H1 (cell line): Measurements from ENCODE around the gene RRP1B. TPM values are rescaled to one million over a fixed set of nuclear protein-coding genes. Genes with fewer than 3 reads are reported as not detected.

Experiments
- CTCF ChIA-PET: fragments of 300-600 bp; sonication (Branson Sonifier 250); formaldehyde crosslinking; loops from one replicate; lab custom pipeline; 2021; ENCODE audit not compliant: partially characterized antibody; lab: Charles Lee
- POLR2A ChIA-PET: fragments of 300-600 bp; sonication (Branson Sonifier 250); formaldehyde crosslinking; loops from one replicate; lab custom pipeline; 2021; ENCODE audit warnings: inconsistent platforms; ENCODE audit not compliant: partially characterized antibody; lab: Charles Lee
- DNase-seq, 2 experiments: peaks; one replicate each; pipeline versions ENCODE4 v3.0.0 to v3.0.0-alpha.2; 2010 to 2022; ENCODE audit warnings: low spot score in 2 of 2, low read depth in 1 of 2, mixed read lengths in 1 of 2
- FAIRE-seq: peaks from 2 replicates; lab custom pipeline; 2011; peaks lifted over from hg19 to GRCh38; lab: Jason Lieb, UNC
- H2AFZ ChIP-seq: 2 replicates; pipeline ENCODE4 v1.8.1; 2012; ENCODE audit warnings: low read length, inconsistent platforms
- H2AK5ac ChIP-seq: 2 replicates; pipeline ENCODE4 v1.6.1; 2013; ENCODE audit warnings: low read depth, low read length
- H2BK120ac ChIP-seq: replicated peaks from 2 replicates; pipeline ENCODE3; 2013; ENCODE audit warnings: low read depth, low read length, inconsistent platforms
- H2BK12ac ChIP-seq: 2 replicates; pipeline ENCODE4 v1.6.1; 2013; ENCODE audit warnings: low read depth, low read length
- H2BK15ac ChIP-seq: 2 replicates; pipeline ENCODE4 v1.6.1; 2013; ENCODE audit warnings: low read length
- H2BK20ac ChIP-seq: 2 replicates; pipeline ENCODE4 v1.6.1; 2013; ENCODE audit warnings: low read length
- H2BK5ac ChIP-seq: 2 replicates; pipeline ENCODE4 v1.6.1; 2013; ENCODE audit warnings: low read depth, low read length
- H3K14ac ChIP-seq: 2 replicates; pipeline ENCODE4 v1.6.1; 2013; ENCODE audit warnings: inconsistent platforms; ENCODE audit not compliant: insufficient read length
- H3K18ac ChIP-seq: 2 replicates; pipeline ENCODE4 v1.6.1; 2013; ENCODE audit warnings: low read length; ENCODE audit errors: extremely low read depth
- H3K23ac ChIP-seq: 2 replicates; pipeline ENCODE4 v1.6.1; 2013; ENCODE audit warnings: inconsistent platforms; ENCODE audit not compliant: insufficient read length
- H3K23me2 ChIP-seq: 2 replicates; pipeline ENCODE4 v1.6.1; 2013; ENCODE audit warnings: low read depth, low read length
- H3K27ac ChIP-seq: 2 replicates; pipeline ENCODE4 v1.6.1; 2011; ENCODE audit warnings: low read depth, low read length, inconsistent platforms
- H3K27me3 ChIP-seq, 4 experiments: replicated peaks in 1 of 4; 1 replicate in 1 of 4; 2 replicates in 3 of 4; pipeline versions ENCODE4 v1.6.1 to v1.8.1; 2011 to 2013; ENCODE audit warnings: low read length in 3 of 4, mild to moderate bottlenecking in 3 of 4, inconsistent platforms in 2 of 4, mixed read lengths in 2 of 4, moderate library complexity in 1 of 4; ENCODE audit not compliant: control insufficient read depth in 3 of 4, insufficient read depth in 3 of 4; ENCODE audit errors: extremely low read depth in 1 of 4
- H3K36me3 ChIP-seq, 4 experiments: 2 replicates each; pipeline versions ENCODE4 v1.6.1 to v1.8.1; 2011 to 2013; ENCODE audit warnings: mild to moderate bottlenecking in 4 of 4, low read length in 3 of 4, moderate library complexity in 2 of 4, control low read depth in 1 of 4, inconsistent platforms in 1 of 4; ENCODE audit not compliant: insufficient read depth in 4 of 4, control insufficient read depth in 2 of 4
- H3K4ac ChIP-seq: replicated peaks from 2 replicates; pipeline ENCODE3; 2013; ENCODE audit warnings: low read length, low read depth, mixed read lengths, inconsistent platforms; ENCODE audit not compliant: insufficient read length
- H3K4me1 ChIP-seq, 4 experiments: replicated peaks in 1 of 4; 1 replicate in 1 of 4; 2 replicates in 3 of 4; pipeline versions ENCODE4 v1.6.1 to v1.8.1; 2011 to 2013; ENCODE audit warnings: low read length in 3 of 4, inconsistent platforms in 2 of 4, mixed read lengths in 1 of 4; ENCODE audit not compliant: insufficient read depth in 4 of 4, control insufficient read depth in 3 of 4
- H3K4me2 ChIP-seq, 2 experiments: 2 replicates each; pipeline versions ENCODE4 v1.6.1 to v1.8.1; 2011 to 2013; ENCODE audit warnings: low read depth in 2 of 2, low read length in 2 of 2, control low read depth in 1 of 2, inconsistent platforms in 1 of 2, mild to moderate bottlenecking in 1 of 2; ENCODE audit not compliant: insufficient read depth in 1 of 2
- H3K4me3 ChIP-seq, 4 experiments: fragments of 200-600, 300-600 bp in 1 of 4; sonication (generic), shearing (Covaris generic), sonication (Bioruptor Twin) in 1 of 4; 2 replicates each; pipeline versions ENCODE4 v1.5.1 to v1.8.1; 2011 to 2016; ENCODE audit warnings: low read length in 4 of 4, low read depth in 3 of 4, control low read depth in 2 of 4, inconsistent platforms in 2 of 4, mild to moderate bottlenecking in 2 of 4, mixed read lengths in 1 of 4, moderate library complexity in 1 of 4; ENCODE audit not compliant: insufficient read depth in 2 of 4; ENCODE audit errors: extremely low read depth in 1 of 4
- H3K56ac ChIP-seq: replicated peaks from 2 replicates; pipeline ENCODE3; 2013; ENCODE audit warnings: low read depth, mild to moderate bottlenecking, mixed read lengths, low read length, inconsistent platforms; ENCODE audit not compliant: insufficient read length
- H3K79me1 ChIP-seq: 2 replicates; pipeline ENCODE4 v1.6.1; 2013; ENCODE audit warnings: low read depth, low read length, control low read depth
- H3K79me2 ChIP-seq, 2 experiments: 2 replicates each; pipeline versions ENCODE4 v1.6.1 to v1.8.1; 2012 to 2013; ENCODE audit warnings: low read length in 2 of 2, mild to moderate bottlenecking in 2 of 2, inconsistent platforms in 1 of 2; ENCODE audit not compliant: insufficient read depth in 2 of 2, control insufficient read depth in 1 of 2
- H3K9ac ChIP-seq, 4 experiments: replicated peaks in 1 of 4; 1 replicate in 1 of 4; 2 replicates in 3 of 4; pipeline versions ENCODE4 v1.6.1 to v1.8.1; 2011 to 2013; ENCODE audit warnings: low read depth in 3 of 4, low read length in 3 of 4, control low read depth in 2 of 4, mild to moderate bottlenecking in 2 of 4, moderate library complexity in 2 of 4, inconsistent platforms in 1 of 4; ENCODE audit errors: extremely low read depth in 1 of 4
- H3K9me3 ChIP-seq, 2 experiments: 2 replicates each; pipeline versions ENCODE4 v1.6.1 to v1.8.1; 2012 to 2013; ENCODE audit warnings: mild to moderate bottlenecking in 2 of 2, moderate library complexity in 2 of 2, control low read depth in 1 of 2, inconsistent platforms in 1 of 2, low read depth in 1 of 2, low read length in 1 of 2, mixed read lengths in 1 of 2; ENCODE audit not compliant: insufficient read depth in 2 of 2
- H4K20me1 ChIP-seq, 2 experiments: replicated peaks in 1 of 2; 2 replicates each; pipeline versions ENCODE3 to v1.8.1; 2011 to 2013; ENCODE audit warnings: inconsistent platforms in 2 of 2, low read length in 2 of 2, mild to moderate bottlenecking in 1 of 2; ENCODE audit not compliant: insufficient read depth in 2 of 2, control insufficient read depth in 1 of 2
- H4K5ac ChIP-seq: 2 replicates; pipeline ENCODE4 v1.6.1; 2013; ENCODE audit warnings: low read length, low read depth, mixed read lengths, inconsistent platforms; ENCODE audit not compliant: insufficient read length
- H4K8ac ChIP-seq: 2 replicates; pipeline ENCODE4 v1.8.0; 2013; ENCODE audit warnings: mild to moderate bottlenecking, moderate library complexity, low read length, inconsistent platforms; ENCODE audit not compliant: insufficient read depth; ENCODE audit errors: extremely low read depth
- H4K91ac ChIP-seq: replicated peaks from 2 replicates; pipeline ENCODE3; 2013; ENCODE audit warnings: low read length, mixed read lengths, inconsistent platforms; ENCODE audit not compliant: insufficient read length
- ASH2L ChIP-seq: fragments of 200-600, 300-600 bp; sonication (generic); IDR thresholded peaks from one replicate; pipeline ENCODE4 v1.7.1; 2017; ENCODE audit warnings: low read length
- FOSL1 ChIP-seq: IDR thresholded peaks from 2 replicates; pipeline ENCODE4 v1.6.1; 2011; ENCODE audit warnings: mild to moderate bottlenecking, low read depth, low read length, moderate library complexity; ENCODE audit not compliant: insufficient read depth
- GTF2F1 ChIP-seq: IDR thresholded peaks from 2 replicates; pipeline ENCODE4 v1.6.1; 2012; ENCODE audit warnings: low read depth, low read length, improper control_type of control experiment, borderline replicate concordance
- JUND ChIP-seq: IDR thresholded peaks from 2 replicates; pipeline ENCODE4 v1.6.1; 2011; ENCODE audit warnings: mild to moderate bottlenecking, improper control_type of control experiment, low read length
- KDM1A ChIP-seq: fragments of 200-600, 300-600 bp; sonication (generic); IDR thresholded peaks from 2 replicates; pipeline ENCODE4 v1.7.1; 2016; ENCODE audit warnings: mild to moderate bottlenecking, low read length, borderline replicate concordance
- KDM4A ChIP-seq: IDR thresholded peaks from one replicate; pipeline ENCODE4 v1.7.1; 2012; ENCODE audit warnings: low read depth, mild to moderate bottlenecking, moderate library complexity, low read length, inconsistent platforms; ENCODE audit not compliant: severe bottlenecking
- KDM5A ChIP-seq: fragments of 200-600 bp; IDR thresholded peaks from 2 replicates; pipeline ENCODE4 v1.7.1; 2012; ENCODE audit warnings: mild to moderate bottlenecking, low read length, inconsistent platforms, mixed read lengths
- MAFK ChIP-seq: IDR thresholded peaks from 2 replicates; pipeline ENCODE4 v1.6.1; 2012; ENCODE audit warnings: low read depth, mild to moderate bottlenecking, improper control_type of control experiment, low read length
- NANOG ChIP-seq: IDR thresholded peaks from 2 replicates; pipeline ENCODE4 v1.6.1; 2011; ENCODE audit warnings: low read length, low read depth, mild to moderate bottlenecking, inconsistent platforms; ENCODE audit not compliant: insufficient read depth, poor library complexity, severe bottlenecking
- PHF8 ChIP-seq: fragments of 200-600 bp; sonication (generic); conservative IDR thresholded peaks from 2 replicates; pipeline ENCODE4 v1.7.1; 2012; ENCODE audit warnings: low read depth, mild to moderate bottlenecking, inconsistent platforms, low read length, moderate library complexity
- POLR2AphosphoS5 ChIP-seq: IDR thresholded peaks from 2 replicates; pipeline ENCODE4 v1.6.1; 2011; ENCODE audit warnings: low read depth, low read length
- TBP ChIP-seq: IDR thresholded peaks from 2 replicates; pipeline ENCODE4 v1.6.1; 2011; ENCODE audit warnings: low read depth, low read length, improper control_type of control experiment
- TCF12 ChIP-seq: IDR thresholded peaks from 2 replicates; pipeline ENCODE4 v1.6.1; 2011; ENCODE audit warnings: low read depth, mild to moderate bottlenecking, low read length
- WGBS, 2 experiments: shearing (Covaris generic) in 1 of 2; methylation state at CpG; one replicate each; pipeline versions ENCODE4 v1.1.6 to v1.1.7; 2013 to 2015; ENCODE audit warnings: low lambda C conversion rate in 2 of 2, mixed read lengths in 2 of 2, inconsistent platforms in 1 of 2, low coverage in 1 of 2, missing lambda C conversion rate in 1 of 2; ENCODE audit not compliant: insufficient replicate concordance in 2 of 2, insufficient coverage in 1 of 2, insufficient read length in 1 of 2; ENCODE audit errors: extremely low coverage in 1 of 2, missing lambda C conversion rate in 1 of 2; 5-methylcytosine and 5-hydroxymethylcytosine counted together
- polyA plus RNA-seq, 7 experiments: library from polyadenylated mRNA; depleted of rRNA in 3 of 7; stranded (reverse) in 5 of 7; unstranded in 2 of 7; fragments of >200 nt in 5 of 7; fragments of 200-250 nt in 2 of 7; gene quantifications; 1 replicate in 5 of 7; 2 replicates in 1 of 7; 4 replicates in 1 of 7; pipeline versions ENCODE4 v1.2.1 to v1.2.3, GENCODE V29; 2011 to 2013; ENCODE audit warnings: missing spikeins in 2 of 7, mixed read lengths in 2 of 7
- total RNA-seq: library from RNA; stranded (reverse); fragmentation: NEBNext Ultra II Directional; extraction: Animal tissue kit (Norgen Biotek cat#: 25700); gene quantifications from 2 replicates; pipeline ENCODE4 v1.2.1, GENCODE V29; 2021
- TF ChIP-seq, protein P1 (sequence below): IDR thresholded peaks from 2 replicates; pipeline ENCODE4 v1.6.1; 2011; ENCODE audit warnings: low read depth, mild to moderate bottlenecking, low read length; ENCODE audit not compliant: insufficient read depth

The RRP1B gene
- total and polyA plus RNA-seq, 2 of the 8 experiments (the other 6 are each of a cell fraction or from before 2014, with no cell fraction given): 25.8 to 97.3 TPM

DNA sequence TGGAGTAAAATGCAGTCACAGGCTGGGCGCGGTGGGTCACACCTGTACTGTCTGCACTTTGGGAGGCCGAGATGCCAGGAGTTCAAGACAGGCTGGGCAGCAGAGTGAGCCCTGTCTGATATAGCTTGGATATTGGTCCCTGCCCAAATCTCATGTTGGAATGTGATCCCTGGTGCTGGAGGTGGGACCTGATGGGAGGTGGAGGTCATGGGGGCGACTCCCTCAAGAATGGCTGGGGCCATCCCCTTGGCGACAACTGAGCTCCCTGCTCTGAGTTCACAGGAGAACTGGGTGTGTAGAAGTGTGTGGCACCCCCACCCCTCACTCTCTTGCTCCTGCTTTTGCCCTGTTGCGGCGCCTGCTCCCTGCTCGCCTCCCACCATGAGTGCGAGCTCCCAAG lies 48.1 kb downstream of the RRP1B start:
- Histone ChIP-seq H3K27me3 (no peaks in the 10 kb centered on the region), H2BK120ac (no peak overlapping the region), H3K18ac (no peak overlapping the region), H3K9ac (no peak overlapping the region), H3K4me1 (peaks cover 0 to 16% (median 8%) of the 10 kb centered on the region in 4 experiments; a peak in 6 of 7 replicates), H4K8ac (no peak overlapping the region), H3K36me3 (no peaks in the 10 kb centered on the region), H2BK15ac (no peak overlapping the region), H3K23ac (no peak overlapping the region), H3K14ac (no peak overlapping the region), H3K4me3 (no peak overlapping the region), H3K56ac (no peak overlapping the region), H3K79me2 (no peaks in the 10 kb centered on the region), H3K23me2 (no peaks in the 10 kb centered on the region), H2BK5ac (no peak overlapping the region), H3K27ac (no peak overlapping the region), H3K79me1 (no peaks in the 10 kb centered on the region), H2BK12ac (0 out of 2 replicates have a peak overlapping the region, but pooled peaks have one; percentile 17), H2AFZ (no peak overlapping the region), H4K5ac (no peak overlapping the region), H4K91ac (no peak overlapping the region), H4K20me1 (no peaks in the 10 kb centered on the region), H3K4me2 (no peak overlapping the region), H2AK5ac (no peak overlapping the region), H3K4ac (peak overlapping the region; percentile 53), H3K9me3 (no peaks in the 10 kb centered on the region), H2BK20ac (no peak overlapping the region)
- FAIRE-seq (no peak), DNase-seq (no peak)
- CTCF ChIA-PET: interaction anchor here (1.0 to 1.4 kb wide), 2 partner anchors 9 to 20 kb away, joined by 6 read pairs; no protein-coding TSS in a partner anchor
- POLR2A ChIA-PET: interaction anchor here (0.8 kb wide), 1 partner anchor 11 kb away, joined by 3 read pairs; the partner anchor contains the start of gene PDXK
- 89% methylated on average over 9 of the region's 9 CpGs; no CpG with 5 or more reads in 1 of the 2 experiments for WGBS, 2 experiments
- TF ChIP-seq KDM5A (no peak), ASH2L (no peak), PHF8 (no peak), FOSL1 (no peak), MAFK (no peak), KDM4A (no peak), KDM1A (no peak), TCF12 (no peak), GTF2F1 (no peak), POLR2AphosphoS5 (no peak), JUND (no peak), NANOG (no peak), TBP (no peak)
- TF ChIP-seq, protein P1, sequence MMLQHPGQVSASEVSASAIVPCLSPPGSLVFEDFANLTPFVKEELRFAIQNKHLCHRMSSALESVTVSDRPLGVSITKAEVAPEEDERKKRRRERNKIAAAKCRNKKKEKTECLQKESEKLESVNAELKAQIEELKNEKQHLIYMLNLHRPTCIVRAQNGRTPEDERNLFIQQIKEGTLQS: no peak
